Right atrium auricular region (tissue), 2 donors: ENCODE results near the gene GRIA3. TPM values are rescaled to one million over a fixed set of nuclear protein-coding genes. Genes with fewer than 3 reads are reported as not detected.

Source experiments
- DNase-seq: peaks from one replicate; pipeline ENCODE4 v3.0.0-alpha.2; 2019; ENCODE audit warnings: low spot score
- H3K27ac ChIP-seq, 2 donors: fragments of 200-600 bp; sonication (generic); 1 replicate in 1 of 2; 2 replicates in 1 of 2; pipeline ENCODE4 v1.5.1; 2016 to 2019
- H3K27me3 ChIP-seq, 2 donors: fragments of 200-600 bp; sonication (generic); one replicate each; pipeline versions ENCODE4 v1.5.1 to v1.6.0; 2017 to 2019
- H3K36me3 ChIP-seq: fragments of 200-600 bp; sonication (generic); one replicate; pipeline ENCODE4 v1.5.1; 2016
- H3K4me1 ChIP-seq, 2 donors: fragments of 200-600 bp; sonication (generic); one replicate each; pipeline versions ENCODE4 v1.5.1 to v1.6.0; 2017 to 2019
- H3K4me3 ChIP-seq, 2 donors: fragments of 200-600 bp; sonication (generic); 1 replicate in 1 of 2; 2 replicates in 1 of 2; pipeline ENCODE4 v1.5.1; 2017 to 2019; ENCODE audit warnings: mild to moderate bottlenecking in 1 of 2, moderate library complexity in 1 of 2
- H3K9me3 ChIP-seq, 2 donors: fragments of 200-600 bp; sonication (generic); one replicate each; pipeline ENCODE4 v1.5.1; 2019
- total RNA-seq, 2 donors: library from RNA; depleted of rRNA; stranded (reverse); fragments of >200 nt; gene quantifications; one replicate each; pipeline ENCODE4 v1.1.0, GENCODE V29; 2016
- TF ChIP-seq, protein P1 (sequence below), 2 donors: fragments of 200-600 bp; sonication (generic); IDR thresholded peaks; one replicate each; pipeline ENCODE4 v1.5.1; 2019; ENCODE audit warnings: antibody characterized with exemption in 2 of 2

GRIA3 gene
- total RNA-seq, 2 donors from 2014 or later = 0.74 to 1.0 TPM

DNA sequence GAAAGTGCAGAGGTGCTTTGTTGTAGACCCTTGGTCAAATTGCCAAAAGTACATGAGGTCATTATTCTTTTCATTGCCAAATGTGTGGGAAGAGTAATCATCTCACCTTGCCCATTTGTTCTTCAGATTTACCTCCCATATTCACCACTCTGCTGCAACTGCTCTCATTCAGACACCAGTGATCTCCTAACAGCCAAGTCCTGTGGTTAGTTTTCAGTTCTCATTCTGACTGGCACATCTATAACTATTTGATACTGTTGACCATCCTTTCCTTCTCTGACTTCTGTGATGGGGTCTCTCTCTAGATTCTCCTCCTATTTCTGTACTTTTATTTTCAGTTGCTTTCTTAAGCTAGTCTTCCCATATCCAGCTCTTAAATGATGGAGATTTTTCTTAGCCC, 39.8 kb downstream of the GRIA3 start:
- H3K4me1 ChIP-seq = peaks cover 0 to 4% of the 10 kb centered on the region in 2 donors
- no peak overlapping the region for H3K27ac ChIP-seq
- no peak overlapping the region for H3K4me3 ChIP-seq
- TF ChIP-seq, protein P1, sequence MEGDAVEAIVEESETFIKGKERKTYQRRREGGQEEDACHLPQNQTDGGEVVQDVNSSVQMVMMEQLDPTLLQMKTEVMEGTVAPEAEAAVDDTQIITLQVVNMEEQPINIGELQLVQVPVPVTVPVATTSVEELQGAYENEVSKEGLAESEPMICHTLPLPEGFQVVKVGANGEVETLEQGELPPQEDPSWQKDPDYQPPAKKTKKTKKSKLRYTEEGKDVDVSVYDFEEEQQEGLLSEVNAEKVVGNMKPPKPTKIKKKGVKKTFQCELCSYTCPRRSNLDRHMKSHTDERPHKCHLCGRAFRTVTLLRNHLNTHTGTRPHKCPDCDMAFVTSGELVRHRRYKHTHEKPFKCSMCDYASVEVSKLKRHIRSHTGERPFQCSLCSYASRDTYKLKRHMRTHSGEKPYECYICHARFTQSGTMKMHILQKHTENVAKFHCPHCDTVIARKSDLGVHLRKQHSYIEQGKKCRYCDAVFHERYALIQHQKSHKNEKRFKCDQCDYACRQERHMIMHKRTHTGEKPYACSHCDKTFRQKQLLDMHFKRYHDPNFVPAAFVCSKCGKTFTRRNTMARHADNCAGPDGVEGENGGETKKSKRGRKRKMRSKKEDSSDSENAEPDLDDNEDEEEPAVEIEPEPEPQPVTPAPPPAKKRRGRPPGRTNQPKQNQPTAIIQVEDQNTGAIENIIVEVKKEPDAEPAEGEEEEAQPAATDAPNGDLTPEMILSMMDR (IDR thresholded peaks at IDR 0.05) = no peak
- H3K27me3 ChIP-seq = no peaks in the 10 kb centered on the region
- H3K36me3 ChIP-seq = no peaks in the 10 kb centered on the region
- no peak for DNase-seq
- no peaks in the 10 kb centered on the region for H3K9me3 ChIP-seq

DNA sequence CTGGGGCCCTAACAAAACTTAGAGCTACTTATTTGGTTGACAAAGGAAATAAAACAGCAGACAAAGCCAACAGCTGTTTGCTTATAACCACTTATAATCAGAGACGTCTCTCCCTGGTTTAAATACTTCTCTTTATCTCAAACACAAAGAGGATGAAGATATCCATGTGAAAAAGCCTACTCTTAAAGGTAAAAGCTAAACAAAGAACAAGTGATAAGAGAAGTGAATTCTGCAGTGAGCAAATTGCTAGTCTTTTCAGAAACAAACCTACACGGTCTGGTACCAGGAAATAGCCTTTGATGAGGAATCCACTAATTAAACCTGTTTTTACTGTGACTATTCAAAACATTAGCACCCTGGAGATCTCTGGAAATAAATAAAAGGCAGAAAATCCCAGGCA, 46.7 kb downstream of the GRIA3 start:
- DNase-seq = no peak
- H3K4me1 ChIP-seq = no peaks in the 10 kb centered on the region
- TF ChIP-seq, protein P1 (IDR thresholded peaks at IDR 0.05) = no peak
- no peaks in the 10 kb centered on the region for H3K27me3 ChIP-seq
- H3K4me3 ChIP-seq = no peak overlapping the region
- H3K36me3 ChIP-seq = no peaks in the 10 kb centered on the region
- H3K27ac ChIP-seq = no peak overlapping the region
- H3K9me3 ChIP-seq = no peaks in the 10 kb centered on the region

DNA sequence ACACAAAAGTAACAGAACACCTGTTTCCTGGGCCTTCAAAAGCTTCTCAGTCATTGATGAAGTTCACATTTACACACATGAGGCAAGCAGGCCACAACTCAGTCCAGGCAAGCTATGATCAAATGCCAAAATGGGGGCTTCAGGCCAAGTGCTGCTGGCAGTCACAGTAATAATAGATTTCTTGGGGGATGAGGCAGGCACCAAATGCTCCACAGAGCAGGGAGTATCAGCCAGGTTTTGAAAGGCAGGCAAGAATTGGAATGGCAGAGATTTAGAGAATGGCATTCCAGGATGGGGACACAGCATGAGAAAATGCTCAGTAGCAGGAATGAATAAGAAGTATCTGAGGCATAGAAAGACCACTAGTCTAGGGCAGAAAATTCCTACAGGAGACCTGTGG, 52.8 kb downstream of the GRIA3 start:
- no peaks in the 10 kb centered on the region for H3K27me3 ChIP-seq
- no peak overlapping the region for H3K4me3 ChIP-seq
- TF ChIP-seq, protein P1 (IDR thresholded peaks at IDR 0.05) = no peak
- DNase-seq = no peak
- no peaks in the 10 kb centered on the region for H3K36me3 ChIP-seq
- no peak overlapping the region for H3K27ac ChIP-seq
- H3K4me1 ChIP-seq = no peaks in the 10 kb centered on the region
- no peaks in the 10 kb centered on the region for H3K9me3 ChIP-seq

DNA sequence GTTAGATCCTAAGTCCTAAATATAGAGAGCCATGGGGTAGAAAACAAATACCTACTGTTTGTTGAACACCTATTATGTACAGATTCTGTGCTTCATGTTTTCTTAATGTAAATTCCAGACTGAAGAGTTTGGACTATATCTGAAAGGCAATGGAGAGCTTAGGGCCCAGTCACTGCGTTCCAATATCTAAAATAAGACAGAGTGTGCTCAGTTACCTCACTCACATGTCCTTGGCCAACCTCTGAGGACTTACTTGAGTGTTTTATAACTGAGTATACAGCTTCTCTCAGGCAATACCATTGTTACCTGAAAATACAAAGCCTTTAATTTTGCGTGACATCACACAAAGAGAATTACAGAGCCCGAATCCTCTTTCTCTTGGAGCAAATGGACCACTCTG, 53.2 kb downstream of the GRIA3 start:
- Histone ChIP-seq H3K9me3 (no peaks in the 10 kb centered on the region), H3K4me3 (no peak overlapping the region), H3K27ac (no peak overlapping the region), H3K27me3 (no peaks in the 10 kb centered on the region), H3K36me3 (no peaks in the 10 kb centered on the region), H3K4me1 (no peaks in the 10 kb centered on the region)
- DNase-seq = no peak
- TF ChIP-seq, protein P1 (IDR thresholded peaks at IDR 0.05) = no peak

DNA sequence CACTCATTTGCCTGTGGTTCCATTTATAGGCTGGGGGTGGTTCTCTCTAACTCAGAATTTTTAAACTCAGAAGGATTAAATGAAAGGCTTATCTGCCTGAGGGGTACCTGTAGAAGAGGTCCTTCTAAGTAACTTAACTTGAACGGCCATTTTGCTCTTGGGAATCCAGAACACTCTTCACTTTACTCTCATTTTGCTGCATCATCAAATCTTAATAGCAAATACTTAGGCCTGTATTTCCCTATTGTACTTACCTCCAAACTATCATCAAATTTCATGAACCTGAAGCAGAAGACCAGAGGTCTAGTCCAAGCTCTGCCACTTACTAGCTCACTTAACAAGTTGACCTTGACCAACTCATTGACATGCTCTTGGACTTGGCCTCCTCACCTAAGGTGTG, 70.4 kb downstream of the GRIA3 start:
- no peaks in the 10 kb centered on the region for H3K36me3 ChIP-seq
- no peak overlapping the region for H3K27ac ChIP-seq
- H3K4me3 ChIP-seq = no peak overlapping the region
- no peaks in the 10 kb centered on the region for H3K9me3 ChIP-seq
- H3K27me3 ChIP-seq = no peaks in the 10 kb centered on the region
- TF ChIP-seq, protein P1 (IDR thresholded peaks at IDR 0.05) = no peak
- H3K4me1 ChIP-seq = no peaks in the 10 kb centered on the region
- no peak for DNase-seq

DNA sequence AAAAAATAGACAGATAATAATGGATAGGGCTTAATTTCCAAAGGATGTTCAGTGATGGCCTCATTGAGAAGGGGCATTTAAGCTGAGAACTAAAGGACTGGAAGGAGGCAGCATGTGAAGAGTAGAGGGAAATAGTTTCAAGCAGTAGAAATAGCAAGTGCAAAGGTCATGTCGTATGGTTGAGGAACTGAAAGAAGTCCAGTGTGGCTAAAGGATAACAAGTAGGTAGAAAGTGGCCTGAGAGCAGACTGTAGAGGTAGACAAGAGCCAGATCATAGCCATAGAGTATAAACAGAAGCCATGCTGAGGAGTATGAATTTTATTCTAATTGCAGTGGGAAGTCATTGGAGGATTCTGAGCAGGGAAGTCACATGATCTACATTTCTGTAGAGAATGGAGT, 72.3 kb downstream of the GRIA3 start:
- Histone ChIP-seq H3K9me3 (no peaks in the 10 kb centered on the region), H3K4me3 (no peak overlapping the region), H3K4me1 (no peaks in the 10 kb centered on the region), H3K36me3 (no peaks in the 10 kb centered on the region), H3K27ac (no peak overlapping the region), H3K27me3 (no peaks in the 10 kb centered on the region)
- TF ChIP-seq, protein P1 (IDR thresholded peaks at IDR 0.05) = no peak
- no peak for DNase-seq
